H1 (cell line): ENCODE results near the gene ZP2.

ENCODE experiments used
- EZH2 ChIP-seq: fragments of 200-600 bp; sonication (generic); IDR thresholded peaks from 2 replicates; pipeline ENCODE4 v1.7.1; 2012; ENCODE audit warnings: low read depth, mild to moderate bottlenecking, moderate library complexity, low read length, inconsistent platforms; ENCODE audit not compliant: severe bottlenecking
- HDAC2 ChIP-seq, 2 experiments: fragments of 300-600 bp in 1 of 2; sonication (generic) in 1 of 2; IDR thresholded peaks; 2 replicates each; pipeline ENCODE4 v1.6.1; 2011 to 2012; ENCODE audit warnings: low read depth in 2 of 2, low read length in 2 of 2, mild to moderate bottlenecking in 2 of 2, moderate library complexity in 2 of 2, borderline replicate concordance in 1 of 2, inconsistent platforms in 1 of 2
- POLR2A ChIP-seq, 2 experiments: IDR thresholded peaks; 1 replicate in 1 of 2; 2 replicates in 1 of 2; pipeline ENCODE4 v1.6.1; 2011; ENCODE audit warnings: low read depth in 2 of 2, low read length in 2 of 2, mild to moderate bottlenecking in 2 of 2; ENCODE audit errors: control extremely low read depth in 1 of 2
- POLR2AphosphoS5 ChIP-seq: IDR thresholded peaks from 2 replicates; pipeline ENCODE4 v1.6.1; 2011; ENCODE audit warnings: low read depth, low read length
- SRF ChIP-seq: IDR thresholded peaks from 2 replicates; pipeline ENCODE4 v1.6.1; 2011; ENCODE audit warnings: mild to moderate bottlenecking, low read depth, low read length, moderate library complexity
- ZNF274 ChIP-seq: IDR thresholded peaks from 2 replicates; pipeline ENCODE4 v1.7.0; 2012; ENCODE audit warnings: low read length, borderline replicate concordance; ENCODE audit errors: extremely low read depth
- TF ChIP-seq, protein P1 (sequence below), 3 experiments: IDR thresholded peaks; 1 replicate in 2 of 3; 2 replicates in 1 of 3; pipeline versions ENCODE4 v1.5.1 to v1.6.1; 2011; ENCODE audit warnings: low read length in 3 of 3, mild to moderate bottlenecking in 3 of 3, inconsistent platforms in 2 of 3, low read depth in 1 of 3, moderate library complexity in 1 of 3; ENCODE audit not compliant: insufficient read depth in 1 of 3; ENCODE audit errors: control extremely low read depth in 1 of 3
- TF ChIP-seq, protein P2 (sequence below): IDR thresholded peaks from 2 replicates; pipeline ENCODE4 v1.6.1; 2012; ENCODE audit warnings: inconsistent platforms
- TF ChIP-seq, protein P3 (sequence below): IDR thresholded peaks from 2 replicates; pipeline ENCODE4 v1.6.1; 2012; ENCODE audit warnings: inconsistent platforms

GRCh38 chr16:21239646-21240045 lies 28.3 kb upstream of the ZP2 start:
- TF ChIP-seq, protein P1, sequence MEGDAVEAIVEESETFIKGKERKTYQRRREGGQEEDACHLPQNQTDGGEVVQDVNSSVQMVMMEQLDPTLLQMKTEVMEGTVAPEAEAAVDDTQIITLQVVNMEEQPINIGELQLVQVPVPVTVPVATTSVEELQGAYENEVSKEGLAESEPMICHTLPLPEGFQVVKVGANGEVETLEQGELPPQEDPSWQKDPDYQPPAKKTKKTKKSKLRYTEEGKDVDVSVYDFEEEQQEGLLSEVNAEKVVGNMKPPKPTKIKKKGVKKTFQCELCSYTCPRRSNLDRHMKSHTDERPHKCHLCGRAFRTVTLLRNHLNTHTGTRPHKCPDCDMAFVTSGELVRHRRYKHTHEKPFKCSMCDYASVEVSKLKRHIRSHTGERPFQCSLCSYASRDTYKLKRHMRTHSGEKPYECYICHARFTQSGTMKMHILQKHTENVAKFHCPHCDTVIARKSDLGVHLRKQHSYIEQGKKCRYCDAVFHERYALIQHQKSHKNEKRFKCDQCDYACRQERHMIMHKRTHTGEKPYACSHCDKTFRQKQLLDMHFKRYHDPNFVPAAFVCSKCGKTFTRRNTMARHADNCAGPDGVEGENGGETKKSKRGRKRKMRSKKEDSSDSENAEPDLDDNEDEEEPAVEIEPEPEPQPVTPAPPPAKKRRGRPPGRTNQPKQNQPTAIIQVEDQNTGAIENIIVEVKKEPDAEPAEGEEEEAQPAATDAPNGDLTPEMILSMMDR (IDR thresholded peaks at IDR 0.05; ENCODE audit: control extremely low read depth in 1 of 3, insufficient read depth in 1 of 3, low read depth in 1 of 3, low read length in 3 of 3): no peak
- TF ChIP-seq POLR2AphosphoS5 (no peak), POLR2A (IDR thresholded peaks at IDR 0.05; ENCODE audit: control extremely low read depth in 1 of 2, low read depth in 2 of 2, low read length in 2 of 2) (no peak), ZNF274 (no peak), EZH2 (no peak), HDAC2 (IDR thresholded peaks at IDR 0.05; ENCODE audit: borderline replicate concordance in 1 of 2, low read depth in 2 of 2, low read length in 2 of 2) (no peak), SRF (no peak)
- TF ChIP-seq, protein P2, sequence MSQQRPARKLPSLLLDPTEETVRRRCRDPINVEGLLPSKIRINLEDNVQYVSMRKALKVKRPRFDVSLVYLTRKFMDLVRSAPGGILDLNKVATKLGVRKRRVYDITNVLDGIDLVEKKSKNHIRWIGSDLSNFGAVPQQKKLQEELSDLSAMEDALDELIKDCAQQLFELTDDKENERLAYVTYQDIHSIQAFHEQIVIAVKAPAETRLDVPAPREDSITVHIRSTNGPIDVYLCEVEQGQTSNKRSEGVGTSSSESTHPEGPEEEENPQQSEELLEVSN: no peak
- TF ChIP-seq, protein P3, sequence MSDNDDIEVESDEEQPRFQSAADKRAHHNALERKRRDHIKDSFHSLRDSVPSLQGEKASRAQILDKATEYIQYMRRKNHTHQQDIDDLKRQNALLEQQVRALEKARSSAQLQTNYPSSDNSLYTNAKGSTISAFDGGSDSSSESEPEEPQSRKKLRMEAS: no peak
